Activated CD8-positive, alpha-beta memory T cell treated with anti-CD3 and anti-CD28 coated beads for 4 hours (primary cell): Measurements from ENCODE around the gene GNAS.

ENCODE experiments used
- DNase-seq, 2 donors: peaks; one replicate each; pipeline ENCODE4 v3.0.0-alpha.2; 2020; ENCODE audit warnings: low read depth in 2 of 2

GNAS gene

DNA sequence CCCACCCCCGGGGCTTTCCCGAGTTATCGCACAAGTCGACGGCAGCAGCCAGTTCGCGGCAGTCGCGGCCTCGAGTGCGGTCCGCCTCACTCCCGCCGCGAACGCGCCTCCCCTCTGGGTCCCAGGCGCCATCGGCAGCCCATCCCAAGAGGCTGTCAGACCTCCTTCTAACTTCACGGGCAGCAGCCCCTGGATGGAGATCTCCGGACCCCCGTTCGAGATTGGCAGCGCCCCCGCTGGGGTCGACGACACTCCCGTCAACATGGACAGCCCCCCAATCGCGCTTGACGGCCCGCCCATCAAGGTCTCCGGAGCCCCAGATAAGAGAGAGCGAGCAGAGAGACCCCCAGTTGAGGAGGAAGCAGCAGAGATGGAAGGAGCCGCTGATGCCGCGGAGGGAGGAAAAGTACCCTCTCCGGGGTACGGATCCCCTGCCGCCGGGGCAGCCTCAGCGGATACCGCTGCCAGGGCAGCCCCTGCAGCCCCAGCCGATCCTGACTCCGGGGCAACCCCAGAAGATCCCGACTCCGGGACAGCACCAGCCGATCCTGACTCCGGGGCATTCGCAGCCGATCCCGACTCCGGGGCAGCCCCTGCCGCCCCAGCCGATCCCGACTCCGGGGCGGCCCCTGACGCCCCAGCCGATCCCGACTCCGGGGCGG lies 1.6 kb downstream of the GNAS start:
- DNase-seq, result no peak

DNA sequence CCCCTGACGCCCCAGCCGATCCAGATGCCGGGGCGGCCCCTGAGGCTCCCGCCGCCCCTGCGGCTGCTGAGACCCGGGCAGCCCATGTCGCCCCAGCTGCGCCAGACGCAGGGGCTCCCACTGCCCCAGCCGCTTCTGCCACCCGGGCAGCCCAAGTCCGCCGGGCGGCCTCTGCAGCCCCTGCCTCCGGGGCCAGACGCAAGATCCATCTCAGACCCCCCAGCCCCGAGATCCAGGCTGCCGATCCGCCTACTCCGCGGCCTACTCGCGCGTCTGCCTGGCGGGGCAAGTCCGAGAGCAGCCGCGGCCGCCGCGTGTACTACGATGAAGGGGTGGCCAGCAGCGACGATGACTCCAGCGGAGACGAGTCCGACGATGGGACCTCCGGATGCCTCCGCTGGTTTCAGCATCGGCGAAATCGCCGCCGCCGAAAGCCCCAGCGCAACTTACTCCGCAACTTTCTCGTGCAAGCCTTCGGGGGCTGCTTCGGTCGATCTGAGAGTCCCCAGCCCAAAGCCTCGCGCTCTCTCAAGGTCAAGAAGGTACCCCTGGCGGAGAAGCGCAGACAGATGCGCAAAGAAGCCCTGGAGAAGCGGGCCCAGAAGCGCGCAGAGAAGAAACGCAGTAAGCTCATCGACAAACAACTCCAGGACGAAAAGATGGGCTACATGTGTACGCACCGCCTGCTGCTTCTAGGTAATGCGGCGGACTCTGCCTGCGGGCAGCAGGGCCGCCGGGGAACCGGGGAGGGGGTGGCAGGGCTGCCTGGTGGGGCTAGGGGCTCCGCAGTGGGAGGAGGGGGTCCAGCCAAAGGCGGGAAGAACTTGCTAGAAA lies 2.3 kb downstream of the GNAS start:
- DNase-seq, result no peak

DNA sequence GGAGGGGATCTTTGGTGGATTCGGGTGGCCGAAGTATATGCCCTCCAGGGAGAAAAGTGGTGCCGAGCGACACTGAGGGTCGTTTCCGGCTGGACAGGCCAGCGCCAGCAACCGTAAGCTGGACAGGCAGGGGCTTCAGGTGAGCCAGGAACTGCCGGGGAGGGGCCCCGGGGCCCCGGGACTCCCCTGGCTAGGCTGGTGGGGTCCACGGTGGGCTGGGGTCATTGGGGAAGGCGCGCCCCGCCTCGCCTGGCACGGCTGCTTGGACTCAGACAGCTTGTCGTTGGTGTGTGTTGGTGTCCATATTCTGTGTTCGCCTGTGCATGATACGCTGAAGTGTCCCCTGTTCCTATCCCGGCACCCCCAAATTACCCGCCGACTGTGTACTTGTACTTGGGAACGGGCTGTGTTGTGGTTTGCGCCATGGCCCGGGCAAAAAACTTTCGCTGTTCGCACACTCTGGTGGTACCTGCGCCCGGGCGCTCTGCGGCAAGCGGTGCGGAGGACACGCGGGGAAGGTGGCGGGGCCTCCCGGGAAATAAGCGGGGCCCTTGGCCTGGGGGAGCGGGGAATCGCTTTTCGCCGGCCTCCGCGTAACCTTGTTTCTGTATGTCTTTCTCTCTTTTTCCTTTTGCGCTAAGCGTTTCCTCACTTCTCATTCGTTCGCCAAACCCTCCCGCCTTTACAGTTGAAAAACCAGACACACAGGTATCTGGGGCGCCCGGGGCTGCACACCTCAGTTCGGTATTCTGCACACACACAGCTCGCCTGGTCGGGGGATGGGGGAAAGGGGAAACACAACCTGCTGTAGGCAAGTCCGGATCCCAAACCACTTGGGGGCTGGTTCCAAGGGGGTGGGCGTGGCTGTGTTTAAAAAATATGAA lies 3.2 kb downstream of the GNAS start:
- DNase-seq, result no peak

DNA sequence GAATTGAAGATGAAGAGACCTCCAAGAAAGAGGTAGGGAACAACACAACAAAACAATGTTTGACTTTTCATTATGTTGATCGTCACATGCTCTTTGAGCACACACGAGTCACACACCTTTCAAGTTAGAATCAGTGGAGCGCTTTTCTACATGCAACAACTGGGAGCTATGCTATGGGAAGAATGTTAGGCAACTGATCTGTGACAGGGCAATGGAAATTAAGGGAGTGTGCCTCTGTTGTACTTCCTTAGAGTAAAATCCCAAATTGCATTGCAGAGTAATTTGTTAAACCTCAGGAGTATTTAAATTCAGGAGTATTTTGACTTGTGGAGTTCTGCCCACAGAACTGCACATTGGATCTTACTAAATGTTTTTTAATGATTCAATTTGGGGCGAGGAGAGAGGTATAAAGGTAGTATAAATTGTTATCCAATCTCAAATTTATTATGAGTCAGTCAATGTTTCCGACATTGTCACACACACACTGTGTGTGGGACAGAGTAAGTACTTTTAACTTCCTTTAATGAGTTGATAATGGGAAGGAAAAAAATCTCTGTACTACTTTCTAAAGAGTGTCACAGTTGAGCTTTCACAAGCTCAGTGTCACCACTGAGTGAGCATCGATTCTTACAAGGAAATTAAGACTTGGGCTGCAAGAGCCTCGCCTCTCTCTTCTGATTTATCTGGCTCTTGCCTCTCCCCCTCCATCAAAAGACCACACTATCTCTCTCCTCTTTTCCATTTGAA lies 10.7 kb downstream of the GNAS start:
- no peak for DNase-seq

DNA sequence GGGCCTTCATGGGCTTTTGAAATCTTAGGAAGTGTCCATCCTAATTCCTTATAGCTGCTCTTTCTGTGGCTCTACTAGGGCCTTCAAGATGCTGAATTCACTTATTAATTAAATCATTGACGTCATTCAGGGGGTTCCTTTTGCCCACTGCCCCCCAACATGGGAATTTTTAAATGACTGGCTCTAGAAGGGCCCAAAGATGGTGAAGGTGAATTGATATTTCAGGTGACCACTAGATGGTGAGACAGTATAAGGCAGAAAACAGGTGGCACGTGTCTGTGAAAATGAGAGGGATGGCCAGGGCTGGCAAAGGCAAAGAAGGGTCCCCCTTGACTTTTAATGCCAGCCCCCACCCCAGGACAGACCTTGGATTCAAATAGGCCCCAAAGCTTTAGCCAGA lies 11.8 kb downstream of the GNAS start:
- DNase-seq, result no peak

DNA sequence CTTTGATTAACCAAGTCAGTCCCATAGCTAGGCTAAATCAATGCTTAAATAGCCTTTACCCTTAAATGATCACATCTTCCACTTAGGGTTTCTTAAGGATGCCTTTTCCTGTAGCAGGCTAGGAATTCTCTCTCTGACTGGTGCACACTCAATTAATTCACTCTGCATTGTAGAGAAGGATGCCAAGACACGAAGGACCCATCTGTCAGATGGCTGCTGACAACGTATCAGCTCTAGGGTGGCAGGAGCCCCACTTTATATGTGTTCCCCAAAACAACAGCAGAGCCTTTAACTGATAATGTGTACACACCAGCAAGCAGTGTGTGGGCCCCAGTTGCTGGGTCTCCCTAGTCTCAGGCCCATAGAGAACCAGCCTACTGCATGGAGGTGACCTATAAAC lies 13.3 kb downstream of the GNAS start:
- DNase-seq, result no peak

DNA sequence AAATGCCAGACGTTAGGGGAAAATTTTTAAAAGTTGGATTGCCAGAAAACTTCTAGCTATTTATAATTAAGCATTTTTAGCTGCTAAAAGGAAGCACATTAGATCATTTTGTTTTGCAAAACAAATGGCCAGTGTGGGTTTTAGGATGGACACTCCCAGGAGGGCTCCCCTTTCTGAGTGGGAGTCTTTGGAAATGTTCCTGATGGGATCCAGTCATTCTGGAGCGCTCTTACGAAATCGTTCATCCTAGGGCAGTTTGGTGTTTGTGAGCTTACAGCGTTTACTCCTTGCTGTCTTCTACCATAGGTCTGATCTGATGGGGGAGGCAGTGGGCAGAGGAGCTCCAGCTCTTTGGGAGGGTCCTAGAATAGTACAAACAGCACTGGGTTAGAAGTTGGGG lies 14.7 kb downstream of the GNAS start:
- no peak for DNase-seq

DNA sequence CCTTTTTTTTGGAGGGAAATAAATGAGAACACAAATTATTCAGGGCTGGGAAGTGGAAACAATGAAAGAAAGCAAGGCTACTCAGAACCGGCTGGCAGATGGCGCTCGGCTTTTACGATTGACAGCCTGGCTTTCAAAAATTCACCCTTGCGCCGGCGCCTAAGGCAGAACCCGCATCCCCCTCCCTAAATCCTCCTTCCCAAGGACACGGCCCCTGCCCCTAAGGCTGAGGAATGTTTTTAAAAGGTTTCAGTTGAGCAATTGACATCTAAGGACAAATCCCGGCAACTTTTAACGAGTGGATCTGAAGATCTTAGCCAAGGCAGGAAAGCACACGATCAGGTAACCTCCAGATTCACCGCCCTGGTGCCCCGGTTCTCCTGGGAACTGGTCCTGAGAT lies 16.3 kb downstream of the GNAS start:
- no peak for DNase-seq

DNA sequence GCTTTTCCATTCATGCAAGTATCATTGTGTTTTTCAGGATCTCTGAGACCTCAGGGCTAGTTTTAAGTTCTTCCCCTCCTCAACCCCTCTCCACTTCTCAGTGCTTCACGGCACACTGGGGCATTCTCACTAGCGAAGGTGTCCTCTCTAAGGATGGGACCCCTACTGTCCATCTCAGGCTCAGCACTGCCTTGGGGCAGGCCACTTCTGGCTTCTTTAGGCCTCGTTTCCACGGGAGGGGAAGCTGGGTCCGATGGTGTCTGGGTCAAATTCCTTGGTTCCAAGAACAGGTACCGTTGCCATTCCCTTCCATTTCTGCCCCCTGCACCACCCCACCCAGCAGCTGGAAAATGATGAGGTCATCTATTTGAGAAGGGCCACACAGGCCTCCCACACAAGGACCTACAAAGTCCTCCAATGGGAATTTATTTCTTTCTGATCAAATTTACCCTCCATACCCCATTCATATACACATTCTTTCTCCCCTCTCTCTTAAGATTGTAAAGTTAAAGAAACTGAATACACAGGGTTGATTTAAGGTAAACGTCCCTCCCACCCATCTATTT lies 17.2 kb downstream of the GNAS start:
- no peak for DNase-seq

DNA sequence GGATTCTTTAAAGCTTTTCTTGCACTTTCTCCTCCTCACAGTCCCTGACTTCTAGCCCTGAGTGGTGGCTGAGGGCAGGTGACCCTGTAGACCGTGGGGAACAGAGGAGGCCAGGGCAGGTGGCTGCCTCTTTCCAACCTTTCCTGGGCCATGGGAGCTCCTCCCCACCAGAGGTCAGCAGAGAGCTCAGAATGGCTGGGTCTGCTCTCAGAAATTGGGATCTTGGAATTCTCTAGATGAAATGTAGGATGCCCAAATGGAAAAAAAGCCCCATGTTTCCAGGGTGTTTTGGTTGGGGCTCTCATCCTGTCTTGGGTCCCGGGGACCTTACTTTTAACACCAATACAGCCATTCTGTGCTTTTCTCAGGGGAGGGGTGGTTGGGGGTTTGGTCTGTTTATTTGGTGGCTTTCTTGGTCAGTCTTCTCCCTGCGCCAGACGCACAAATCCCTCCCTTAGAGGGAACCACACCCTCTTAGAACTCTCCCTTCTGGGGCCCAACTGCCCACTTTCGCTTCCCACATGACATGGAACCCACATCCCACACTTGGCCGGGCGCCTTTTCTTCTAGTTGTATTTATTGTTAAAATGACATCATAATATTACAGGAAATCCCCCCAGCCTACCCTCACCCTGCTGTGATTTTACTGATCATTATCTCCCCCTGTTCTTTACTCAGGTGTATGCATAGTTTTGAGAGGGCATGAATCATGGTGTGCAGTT lies 17.9 kb downstream of the GNAS start:
- no peak for DNase-seq

DNA sequence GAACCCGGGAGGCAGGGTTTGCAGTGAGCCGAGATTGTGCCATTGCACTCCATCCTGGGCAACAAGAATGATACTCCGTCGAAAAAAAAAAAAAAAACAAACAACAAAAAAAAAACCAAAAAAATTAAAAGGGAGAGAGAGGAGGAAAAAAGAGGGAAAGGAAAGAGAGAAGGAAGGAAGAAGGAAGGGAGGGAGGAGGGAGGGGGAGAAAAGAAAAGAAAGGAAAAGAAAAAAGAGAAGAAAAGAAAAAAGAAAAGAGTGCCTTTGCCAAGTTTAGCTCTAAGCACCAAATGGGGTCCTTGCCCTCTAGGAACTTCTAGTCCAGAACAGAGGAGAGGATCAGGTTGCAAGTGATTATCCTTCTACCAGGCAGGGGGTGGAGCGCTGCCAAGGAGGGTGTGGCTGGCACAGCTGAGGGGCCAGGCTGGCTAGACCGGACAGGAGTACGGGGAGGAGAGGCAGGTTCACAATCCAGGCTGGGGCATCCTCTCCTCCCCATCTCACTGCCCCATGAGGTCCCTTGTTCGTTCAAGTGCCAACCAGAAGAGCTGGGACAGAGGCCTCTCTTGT lies 19.1 kb downstream of the GNAS start:
- DNase-seq, result no peak

DNA sequence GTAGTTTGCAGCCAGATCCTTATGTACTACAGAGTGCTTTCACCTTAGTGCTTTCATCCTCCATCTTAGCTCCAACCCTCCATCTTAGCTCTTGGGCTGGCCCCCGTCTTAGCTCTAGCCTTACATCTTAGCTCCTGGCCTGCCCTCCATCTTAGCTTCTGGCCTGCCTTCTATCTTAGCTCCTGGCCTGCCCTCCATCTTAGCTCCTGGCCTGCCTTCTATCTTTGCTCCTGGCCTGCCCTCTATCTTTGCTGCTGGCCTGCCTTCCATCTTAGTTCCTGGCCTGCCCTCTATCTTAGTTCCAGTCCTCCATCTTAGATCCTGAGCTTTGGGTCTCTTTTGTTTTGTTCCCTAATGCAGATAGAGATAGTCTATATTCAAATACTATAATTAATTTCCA lies 22.0 kb downstream of the GNAS start:
- no peak for DNase-seq

DNA sequence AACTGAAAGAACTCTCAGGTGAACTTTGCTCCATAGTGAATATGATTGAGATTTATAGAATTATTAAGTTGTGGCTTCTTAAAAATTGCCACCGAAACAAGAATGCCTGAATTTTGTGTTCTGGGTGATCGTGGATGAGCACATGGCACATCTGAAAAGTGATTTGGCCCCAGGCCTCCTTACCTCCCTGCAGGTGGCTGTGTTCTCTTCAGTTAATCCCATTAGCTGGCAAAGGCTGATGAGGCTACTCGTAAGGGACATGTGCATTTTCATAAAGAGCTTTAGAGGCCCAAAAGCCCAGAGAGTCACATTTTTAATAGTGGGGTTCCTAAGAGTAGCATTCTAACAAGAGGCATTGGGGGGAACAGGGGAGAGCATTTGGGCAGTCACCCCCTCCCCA lies 22.6 kb downstream of the GNAS start:
- no peak for DNase-seq

DNA sequence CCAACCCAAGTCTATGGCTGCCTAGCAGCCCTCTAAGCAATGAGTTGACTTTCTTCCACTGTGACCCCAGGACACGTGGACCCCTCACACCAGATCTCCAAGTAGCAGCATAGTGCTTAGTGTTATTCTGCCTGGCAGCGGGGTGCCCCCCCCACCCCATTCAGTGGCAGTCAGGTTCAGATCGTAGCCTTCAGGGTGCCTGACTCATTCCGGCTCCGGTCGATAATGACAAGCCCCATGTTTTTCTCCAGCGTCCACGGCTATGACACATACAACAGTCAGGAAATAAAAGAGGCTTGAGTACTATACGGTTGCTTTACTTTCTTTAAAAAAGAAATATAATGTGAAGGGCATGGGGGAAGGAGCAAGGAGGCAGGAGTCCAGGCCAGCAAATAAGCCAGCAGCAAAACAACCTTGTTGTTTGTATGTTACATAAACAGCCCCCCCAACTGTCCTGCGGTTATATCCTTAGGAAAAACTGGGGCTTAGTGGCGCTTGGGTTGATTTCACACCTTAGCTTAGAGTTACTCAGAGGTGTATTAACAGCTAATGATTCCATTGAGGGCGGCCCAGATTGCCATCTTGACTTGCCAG lies 23.1 kb downstream of the GNAS start:
- DNase-seq, result no peak

DNA sequence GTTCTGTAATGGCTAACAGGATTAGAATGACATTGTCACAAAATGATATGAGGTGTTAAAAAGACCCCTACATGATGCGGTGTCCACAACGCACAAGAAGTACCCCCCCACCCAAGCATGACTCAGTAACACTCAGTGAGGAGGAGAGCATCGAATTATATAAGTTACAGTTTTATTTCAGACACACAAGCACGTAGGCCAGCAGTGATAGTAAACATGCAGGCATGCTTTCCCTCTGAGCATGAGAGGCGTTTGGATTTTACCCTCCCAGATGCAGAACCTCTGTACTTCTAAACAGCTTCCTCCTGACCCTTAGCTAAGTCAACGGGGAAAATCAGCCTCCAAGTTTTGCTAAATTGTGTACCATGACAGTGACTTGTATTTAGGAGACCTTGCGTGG lies 23.9 kb downstream of the GNAS start:
- DNase-seq, result no peak

DNA sequence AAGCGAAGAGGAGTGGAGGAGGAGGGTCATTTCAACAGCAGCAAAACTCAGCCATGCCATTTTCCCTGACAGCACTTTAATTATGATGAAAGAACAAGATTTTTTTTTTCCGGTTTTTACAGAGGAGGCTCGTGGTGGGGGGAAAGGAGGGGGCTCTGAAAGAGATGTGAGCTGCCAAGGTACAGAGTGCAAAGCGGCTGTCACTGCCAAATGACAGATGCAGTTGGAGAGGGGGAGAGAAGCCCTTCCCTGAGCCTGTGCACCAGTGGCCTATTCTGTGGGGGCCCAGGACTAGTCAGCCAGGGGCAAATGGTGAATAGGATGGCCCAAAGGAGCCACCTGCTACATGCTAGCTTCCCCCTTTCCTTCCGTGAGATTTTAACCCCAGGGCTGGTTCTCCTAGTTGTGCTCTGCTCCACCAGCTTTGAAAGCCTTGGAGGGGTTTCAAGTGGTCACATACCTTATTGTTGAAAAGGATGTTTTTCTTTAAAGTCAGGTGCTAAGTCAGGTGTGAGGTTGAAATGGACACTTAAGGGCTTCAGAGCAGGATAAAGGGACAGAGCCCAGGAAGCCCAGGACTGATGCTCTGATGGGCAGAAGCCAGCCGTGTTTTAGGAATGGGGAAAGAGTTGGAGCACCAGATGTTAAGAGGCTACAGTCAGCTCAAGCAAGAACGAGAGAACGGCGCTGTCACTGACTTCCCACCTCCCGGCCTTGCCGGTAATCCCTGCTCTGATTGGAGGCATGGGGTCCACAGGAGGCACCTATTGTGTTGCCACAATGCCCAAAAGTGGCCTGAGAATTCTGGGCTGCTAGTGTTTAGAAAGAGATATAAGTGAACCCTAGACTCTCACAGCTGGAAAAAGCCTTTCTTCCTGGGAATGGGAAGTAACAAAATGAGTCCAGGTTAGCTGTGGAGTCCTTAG lies 24.8 kb downstream of the GNAS start:
- no peak for DNase-seq

DNA sequence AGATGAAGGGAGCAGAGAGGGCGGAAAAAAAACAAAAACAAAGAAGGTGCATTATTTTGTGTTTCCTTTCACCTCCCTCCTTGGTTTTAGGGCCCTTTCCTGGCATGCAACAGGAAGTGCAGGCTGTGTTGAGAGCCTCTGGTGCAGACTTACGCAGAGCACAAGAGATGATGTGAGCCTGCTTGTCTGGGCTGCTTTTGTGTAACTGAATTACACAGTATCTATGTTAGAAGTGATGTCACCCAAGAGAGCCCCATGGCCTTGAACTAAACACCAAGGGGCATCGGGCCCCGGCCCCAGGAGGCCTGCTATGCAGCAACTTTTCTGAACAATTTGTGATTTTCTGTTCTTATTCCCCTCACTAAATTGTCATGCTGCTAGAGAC lies 25.5 kb downstream of the GNAS start:
- no peak for DNase-seq

DNA sequence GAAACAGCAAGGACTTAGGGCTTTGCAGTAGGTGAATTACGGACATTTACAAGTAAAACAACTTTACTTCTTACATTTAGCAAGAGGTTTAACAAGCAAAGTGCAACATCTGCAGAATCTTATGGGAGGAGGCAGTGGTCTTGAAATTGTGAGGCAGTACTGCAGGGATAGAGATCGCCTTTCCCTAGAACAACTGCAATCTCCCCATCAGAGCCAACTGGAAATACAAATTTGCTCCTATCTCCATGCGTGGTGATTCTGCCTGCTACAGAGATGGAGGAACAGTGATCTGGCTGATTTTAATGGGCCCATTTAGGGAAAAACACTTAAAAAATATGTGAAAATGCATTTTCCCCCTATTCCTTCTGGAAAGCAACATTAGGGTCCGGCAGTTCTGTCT lies 25.9 kb downstream of the GNAS start:
- no peak for DNase-seq

DNA sequence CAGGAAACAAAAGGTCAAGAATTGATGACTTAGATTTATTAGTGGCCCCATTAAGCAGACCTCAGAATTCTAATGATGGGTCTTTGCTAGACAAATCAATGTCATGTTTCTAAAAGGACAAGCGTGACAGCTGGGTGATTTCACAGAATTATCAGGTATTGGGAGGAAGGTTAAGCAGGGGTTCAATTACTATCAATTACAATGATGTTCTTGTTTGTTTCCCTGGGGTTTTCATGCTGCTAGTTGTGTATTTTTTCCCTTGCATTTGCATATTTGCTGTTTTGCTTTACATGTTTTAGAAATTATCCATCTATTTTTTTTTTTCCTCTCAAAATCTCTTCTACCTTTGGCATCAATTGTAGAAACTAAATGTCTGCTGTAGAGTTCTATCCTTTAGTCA lies 27.9 kb downstream of the GNAS start:
- no peak for DNase-seq
